GM23338 (cell line): ENCODE data around the gene PURA. TPM values are rescaled to one million over a fixed set of nuclear protein-coding genes. Genes with fewer than 3 reads are reported as not detected.

Source experiments
- ATAC-seq: fragments of 200-7000 bp; cut with Tn5 transposase; 3 replicates; pipeline ENCODE4 v1.9.1; 2020
- DNase-seq: peaks from one replicate; pipeline ENCODE4 v3.0.0-alpha.2; 2015; ENCODE audit warnings: low spot score
- H2AFZ ChIP-seq: fragments of 200-600 bp; sonication (generic); 2 replicates; pipeline ENCODE4 v1.8.0; 2016; ENCODE audit warnings: antibody characterized with exemption, mild to moderate bottlenecking, moderate library complexity
- H3F3A ChIP-seq: fragments of 200-600 bp; sonication (generic); replicated peaks from 2 replicates; pipeline ENCODE4 v1.8.0; 2017; ENCODE audit warnings: antibody characterized with exemption, mixed run types, low read depth
- H3K27ac ChIP-seq: fragments of 200-600 bp; sonication (generic); 2 replicates; pipeline ENCODE4 v1.6.1; 2016; ENCODE audit warnings: low read depth
- H3K27me3 ChIP-seq: fragments of 200-600 bp; sonication (generic); 2 replicates; pipeline ENCODE4 v1.8.0; 2016; ENCODE audit warnings: mild to moderate bottlenecking, mixed run types, moderate library complexity; ENCODE audit not compliant: insufficient read depth
- H3K36me3 ChIP-seq: fragments of 200-600 bp; sonication (generic); 2 replicates; pipeline ENCODE4 v1.8.0; 2016; ENCODE audit warnings: mild to moderate bottlenecking; ENCODE audit not compliant: insufficient read depth
- H3K4me1 ChIP-seq: fragments of 200-600 bp; sonication (generic); 2 replicates; pipeline ENCODE4 v1.8.0; 2016; ENCODE audit warnings: mild to moderate bottlenecking, moderate library complexity; ENCODE audit not compliant: insufficient read depth
- H3K4me2 ChIP-seq: fragments of 200-600 bp; sonication (generic); 2 replicates; pipeline ENCODE4 v1.7.1; 2017; ENCODE audit warnings: mixed run types
- H3K4me3 ChIP-seq: fragments of 200-600 bp; sonication (generic); 2 replicates; pipeline ENCODE4 v1.6.1; 2016; ENCODE audit warnings: mixed run types
- H3K79me2 ChIP-seq: fragments of 200-600 bp; sonication (generic); replicated peaks from 2 replicates; pipeline ENCODE4 v1.8.0; 2017; ENCODE audit warnings: mild to moderate bottlenecking; ENCODE audit not compliant: insufficient read depth
- H3K9me2 ChIP-seq: fragments of 200-600 bp; sonication (generic); 2 replicates; pipeline ENCODE4 v1.8.0; 2017; ENCODE audit not compliant: insufficient read depth
- H4K20me1 ChIP-seq: fragments of 200-600 bp; sonication (generic); replicated peaks from 2 replicates; pipeline ENCODE4 v1.8.0; 2017; ENCODE audit warnings: mild to moderate bottlenecking; ENCODE audit not compliant: insufficient read depth
- H3K27ac Mint-ChIP-seq: 2 replicates; pipeline ENCODE4 v1.8.0; 2020; ENCODE audit warnings: inconsistent platforms, mild to moderate bottlenecking, moderate library complexity, mixed read lengths
- H3K27me3 Mint-ChIP-seq: 3 replicates; pipeline ENCODE4 v1.8.0; 2022; ENCODE audit warnings: low read depth, mild to moderate bottlenecking, moderate library complexity, mixed read lengths, inconsistent platforms; ENCODE audit not compliant: insufficient read depth, poor library complexity
- H3K36me3 Mint-ChIP-seq: 3 replicates; pipeline ENCODE4 v1.8.0; 2021; ENCODE audit warnings: low read depth, mild to moderate bottlenecking, inconsistent platforms, moderate library complexity, mixed read lengths
- H3K4me1 Mint-ChIP-seq: 3 replicates; pipeline ENCODE4 v1.8.0; 2020; ENCODE audit warnings: mild to moderate bottlenecking, inconsistent platforms, mixed read lengths
- H3K4me3 Mint-ChIP-seq: 3 replicates; pipeline ENCODE4 v1.8.0; 2021; ENCODE audit warnings: moderate library complexity, mild to moderate bottlenecking, inconsistent platforms, mixed read lengths
- H3K9me3 Mint-ChIP-seq: 3 replicates; pipeline ENCODE4 v1.8.0; 2020; ENCODE audit warnings: moderate library complexity, mild to moderate bottlenecking, inconsistent platforms, mixed read lengths
- CREB1 ChIP-seq: fragments of 250-450 bp; sonication (Bioruptor Pico); IDR thresholded peaks from 2 replicates; pipeline ENCODE4 v1.5.0; 2020; ENCODE audit warnings: low read depth, mild to moderate bottlenecking, moderate library complexity
- EZH2 ChIP-seq: fragments of 200-600 bp; sonication (generic); IDR thresholded peaks from one replicate; pipeline ENCODE4 v1.8.0; 2017; ENCODE audit warnings: antibody characterized with exemption, mild to moderate bottlenecking, low read depth; ENCODE audit not compliant: unreplicated experiment
- EZH2phosphoT487 ChIP-seq: fragments of 200-600 bp; sonication (generic); IDR thresholded peaks from one replicate; pipeline ENCODE4 v1.8.1; 2018; ENCODE audit warnings: antibody characterized with exemption; ENCODE audit not compliant: unreplicated experiment
- JUNB ChIP-seq: IDR thresholded peaks from one replicate; pipeline ENCODE4 v1.6.1; 2016; ENCODE audit warnings: antibody characterized with exemption; ENCODE audit not compliant: unreplicated experiment
- NANOG ChIP-seq: IDR thresholded peaks from 2 replicates; pipeline ENCODE4 v1.6.1; 2016; ENCODE audit warnings: antibody characterized with exemption, borderline replicate concordance
- POLR2AphosphoS5 ChIP-seq: IDR thresholded peaks from 2 replicates; pipeline ENCODE4 v1.6.1; 2016; ENCODE audit warnings: antibody characterized with exemption, low read depth
- STAT1 ChIP-seq: IDR thresholded peaks from one replicate; pipeline ENCODE4 v1.6.1; 2016; ENCODE audit warnings: antibody characterized with exemption; ENCODE audit not compliant: unreplicated experiment
- ZNF114 ChIP-seq: fragments of 250-450 bp; sonication (Bioruptor Pico); IDR thresholded peaks from 2 replicates; pipeline ENCODE4 v1.5.0; 2020; ENCODE audit warnings: mild to moderate bottlenecking, moderate library complexity
- ZNF331 ChIP-seq: fragments of 250-450 bp; sonication (Bioruptor Pico); IDR thresholded peaks from 2 replicates; pipeline ENCODE4 v1.5.0; 2020; ENCODE audit warnings: low read depth, mild to moderate bottlenecking, moderate library complexity
- ZNF462 ChIP-seq: fragments of 250-450 bp; sonication (Bioruptor Pico); IDR thresholded peaks from 2 replicates; pipeline ENCODE4 v1.5.0; 2020; ENCODE audit warnings: mild to moderate bottlenecking, moderate library complexity
- polyA plus RNA-seq: library from polyadenylated mRNA; unstranded; fragments of >200 nt; fragmentation: Nextera tagmentation; extraction: Ambion mirVana; gene quantifications from 2 replicates; pipeline ENCODE4 v1.2.1, GENCODE V29; 2016
- total RNA-seq: library from RNA; depleted of rRNA; stranded (reverse); fragments of >200 nt; shearing (Covaris generic); gene quantifications from 2 replicates; pipeline ENCODE4 v1.2.3, GENCODE V29; 2014
- TF ChIP-seq, protein P1 (sequence below), 2 experiments: fragments of 200-600 bp in 1 of 2; sonication (generic) in 1 of 2; conservative IDR thresholded peaks; 2 replicates each; pipeline versions ENCODE4 v1.5.1 to v1.6.1; 2016 to 2017; ENCODE audit warnings: antibody characterized with exemption in 2 of 2, low read depth in 2 of 2, mild to moderate bottlenecking in 2 of 2, moderate library complexity in 1 of 2
- TF ChIP-seq, protein P2 (sequence below): IDR thresholded peaks from one replicate; pipeline ENCODE4 v1.6.1; 2018; ENCODE audit warnings: antibody characterized with exemption; ENCODE audit not compliant: unreplicated experiment
- TF ChIP-seq, protein P3 (sequence below): IDR thresholded peaks from 2 replicates; pipeline ENCODE4 v1.6.1; 2016; ENCODE audit warnings: antibody characterized with exemption

Gene PURA
- total and polyA plus RNA-seq, 2 experiments from 2014 or later: 1.5 to 2.3 TPM

DNA sequence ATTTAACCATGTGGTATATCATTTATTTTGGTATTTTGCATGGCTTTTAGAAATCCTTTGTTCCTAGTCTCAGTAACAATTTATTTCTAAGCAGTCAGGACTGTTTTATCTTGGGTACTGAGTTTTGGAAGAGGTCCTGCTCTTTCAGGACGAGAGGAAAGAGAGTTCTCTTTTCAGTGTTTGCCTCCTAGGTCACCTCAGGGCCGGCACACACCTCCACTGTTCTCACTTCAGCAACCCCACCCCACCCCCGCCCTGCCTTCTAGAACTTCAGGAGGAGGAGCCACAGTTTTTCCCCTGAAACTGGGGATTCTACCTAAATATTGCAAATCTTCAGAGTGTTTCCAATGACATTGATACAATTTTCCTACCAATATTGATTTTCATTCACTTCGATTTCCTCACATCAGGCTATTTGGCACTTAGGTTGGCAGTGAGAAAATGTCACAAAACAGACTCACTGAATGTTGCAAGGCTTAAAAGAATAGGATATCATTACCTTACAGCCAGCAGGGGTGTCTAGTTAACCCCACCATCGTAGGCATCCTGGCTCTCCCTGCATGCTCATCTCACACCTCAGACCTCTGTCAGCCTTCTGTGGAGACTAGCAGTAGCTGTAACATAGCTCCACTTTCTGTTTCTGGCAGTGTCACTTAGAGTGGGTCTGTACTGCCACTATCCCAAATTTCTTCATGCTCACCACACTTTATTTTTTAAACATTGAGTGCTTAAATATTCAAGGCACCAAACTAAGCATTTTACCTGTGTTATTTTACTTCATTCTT is 17.2 kb downstream of the PURA start:
- no peak overlapping the region for H3K4me3 Mint-ChIP-seq
- H3K36me3 Mint-ChIP-seq: no peaks in the 10 kb centered on the region
- Histone ChIP-seq H3K79me2 (no peaks in the 10 kb centered on the region), H3K4me2 (no peak overlapping the region), H3F3A (no peaks in the 10 kb centered on the region), H3K27me3 (peaks cover 6% of the 10 kb centered on the region; the same call in 1 of the 2 replicates), H3K4me3 (no peak overlapping the region), H3K4me1 (peaks cover 6% of the 10 kb centered on the region), H3K27ac (no peak overlapping the region), H4K20me1 (no peaks in the 10 kb centered on the region), H3K9me2 (no peaks in the 10 kb centered on the region), H3K36me3 (no peaks in the 10 kb centered on the region), H2AFZ (no peak overlapping the region)
- peaks cover 18% of the 10 kb centered on the region for H3K4me1 Mint-ChIP-seq
- no peaks in the 10 kb centered on the region for H3K27me3 Mint-ChIP-seq
- ATAC-seq (peak; percentile 53), DNase-seq (no peak)
- H3K9me3 Mint-ChIP-seq: no peaks in the 10 kb centered on the region
- TF ChIP-seq, protein P1, sequence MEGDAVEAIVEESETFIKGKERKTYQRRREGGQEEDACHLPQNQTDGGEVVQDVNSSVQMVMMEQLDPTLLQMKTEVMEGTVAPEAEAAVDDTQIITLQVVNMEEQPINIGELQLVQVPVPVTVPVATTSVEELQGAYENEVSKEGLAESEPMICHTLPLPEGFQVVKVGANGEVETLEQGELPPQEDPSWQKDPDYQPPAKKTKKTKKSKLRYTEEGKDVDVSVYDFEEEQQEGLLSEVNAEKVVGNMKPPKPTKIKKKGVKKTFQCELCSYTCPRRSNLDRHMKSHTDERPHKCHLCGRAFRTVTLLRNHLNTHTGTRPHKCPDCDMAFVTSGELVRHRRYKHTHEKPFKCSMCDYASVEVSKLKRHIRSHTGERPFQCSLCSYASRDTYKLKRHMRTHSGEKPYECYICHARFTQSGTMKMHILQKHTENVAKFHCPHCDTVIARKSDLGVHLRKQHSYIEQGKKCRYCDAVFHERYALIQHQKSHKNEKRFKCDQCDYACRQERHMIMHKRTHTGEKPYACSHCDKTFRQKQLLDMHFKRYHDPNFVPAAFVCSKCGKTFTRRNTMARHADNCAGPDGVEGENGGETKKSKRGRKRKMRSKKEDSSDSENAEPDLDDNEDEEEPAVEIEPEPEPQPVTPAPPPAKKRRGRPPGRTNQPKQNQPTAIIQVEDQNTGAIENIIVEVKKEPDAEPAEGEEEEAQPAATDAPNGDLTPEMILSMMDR (conservative IDR thresholded peaks at IDR 0.05; ENCODE audit: low read depth in 2 of 2): no peak
- TF ChIP-seq ZNF114 (no peak), STAT1 (no peak), NANOG (no peak), ZNF462 (CRISPR knock-in tag) (no peak), ZNF331 (CRISPR knock-in tag) (no peak), CREB1 (CRISPR knock-in tag) (no peak), EZH2phosphoT487 (no peak), POLR2AphosphoS5 (no peak), JUNB (no peak), EZH2 (no peak)
- TF ChIP-seq, protein P2, sequence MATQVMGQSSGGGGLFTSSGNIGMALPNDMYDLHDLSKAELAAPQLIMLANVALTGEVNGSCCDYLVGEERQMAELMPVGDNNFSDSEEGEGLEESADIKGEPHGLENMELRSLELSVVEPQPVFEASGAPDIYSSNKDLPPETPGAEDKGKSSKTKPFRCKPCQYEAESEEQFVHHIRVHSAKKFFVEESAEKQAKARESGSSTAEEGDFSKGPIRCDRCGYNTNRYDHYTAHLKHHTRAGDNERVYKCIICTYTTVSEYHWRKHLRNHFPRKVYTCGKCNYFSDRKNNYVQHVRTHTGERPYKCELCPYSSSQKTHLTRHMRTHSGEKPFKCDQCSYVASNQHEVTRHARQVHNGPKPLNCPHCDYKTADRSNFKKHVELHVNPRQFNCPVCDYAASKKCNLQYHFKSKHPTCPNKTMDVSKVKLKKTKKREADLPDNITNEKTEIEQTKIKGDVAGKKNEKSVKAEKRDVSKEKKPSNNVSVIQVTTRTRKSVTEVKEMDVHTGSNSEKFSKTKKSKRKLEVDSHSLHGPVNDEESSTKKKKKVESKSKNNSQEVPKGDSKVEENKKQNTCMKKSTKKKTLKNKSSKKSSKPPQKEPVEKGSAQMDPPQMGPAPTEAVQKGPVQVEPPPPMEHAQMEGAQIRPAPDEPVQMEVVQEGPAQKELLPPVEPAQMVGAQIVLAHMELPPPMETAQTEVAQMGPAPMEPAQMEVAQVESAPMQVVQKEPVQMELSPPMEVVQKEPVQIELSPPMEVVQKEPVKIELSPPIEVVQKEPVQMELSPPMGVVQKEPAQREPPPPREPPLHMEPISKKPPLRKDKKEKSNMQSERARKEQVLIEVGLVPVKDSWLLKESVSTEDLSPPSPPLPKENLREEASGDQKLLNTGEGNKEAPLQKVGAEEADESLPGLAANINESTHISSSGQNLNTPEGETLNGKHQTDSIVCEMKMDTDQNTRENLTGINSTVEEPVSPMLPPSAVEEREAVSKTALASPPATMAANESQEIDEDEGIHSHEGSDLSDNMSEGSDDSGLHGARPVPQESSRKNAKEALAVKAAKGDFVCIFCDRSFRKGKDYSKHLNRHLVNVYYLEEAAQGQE: no peak
- TF ChIP-seq, protein P3, sequence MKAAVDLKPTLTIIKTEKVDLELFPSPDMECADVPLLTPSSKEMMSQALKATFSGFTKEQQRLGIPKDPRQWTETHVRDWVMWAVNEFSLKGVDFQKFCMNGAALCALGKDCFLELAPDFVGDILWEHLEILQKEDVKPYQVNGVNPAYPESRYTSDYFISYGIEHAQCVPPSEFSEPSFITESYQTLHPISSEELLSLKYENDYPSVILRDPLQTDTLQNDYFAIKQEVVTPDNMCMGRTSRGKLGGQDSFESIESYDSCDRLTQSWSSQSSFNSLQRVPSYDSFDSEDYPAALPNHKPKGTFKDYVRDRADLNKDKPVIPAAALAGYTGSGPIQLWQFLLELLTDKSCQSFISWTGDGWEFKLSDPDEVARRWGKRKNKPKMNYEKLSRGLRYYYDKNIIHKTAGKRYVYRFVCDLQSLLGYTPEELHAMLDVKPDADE: no peak
- H3K27ac Mint-ChIP-seq: no peak overlapping the region
